GM23248 (cell line): Measurements from ENCODE around the gene TTC39B.

Experiments used
- EZH2 ChIP-seq: fragments of 200-600 bp; sonication (generic); IDR thresholded peaks from 2 replicates; pipeline ENCODE4 v1.6.1; 2018; ENCODE audit warnings: antibody characterized with exemption, mild to moderate bottlenecking; ENCODE audit not compliant: insufficient read depth, poor library complexity, severe bottlenecking
- EZH2phosphoT487 ChIP-seq: fragments of 200-600 bp; sonication (generic); IDR thresholded peaks from 2 replicates; pipeline ENCODE4 v1.6.1; 2018; ENCODE audit warnings: antibody characterized with exemption, moderate library complexity, mild to moderate bottlenecking, low read depth; ENCODE audit not compliant: insufficient read depth

DNA sequence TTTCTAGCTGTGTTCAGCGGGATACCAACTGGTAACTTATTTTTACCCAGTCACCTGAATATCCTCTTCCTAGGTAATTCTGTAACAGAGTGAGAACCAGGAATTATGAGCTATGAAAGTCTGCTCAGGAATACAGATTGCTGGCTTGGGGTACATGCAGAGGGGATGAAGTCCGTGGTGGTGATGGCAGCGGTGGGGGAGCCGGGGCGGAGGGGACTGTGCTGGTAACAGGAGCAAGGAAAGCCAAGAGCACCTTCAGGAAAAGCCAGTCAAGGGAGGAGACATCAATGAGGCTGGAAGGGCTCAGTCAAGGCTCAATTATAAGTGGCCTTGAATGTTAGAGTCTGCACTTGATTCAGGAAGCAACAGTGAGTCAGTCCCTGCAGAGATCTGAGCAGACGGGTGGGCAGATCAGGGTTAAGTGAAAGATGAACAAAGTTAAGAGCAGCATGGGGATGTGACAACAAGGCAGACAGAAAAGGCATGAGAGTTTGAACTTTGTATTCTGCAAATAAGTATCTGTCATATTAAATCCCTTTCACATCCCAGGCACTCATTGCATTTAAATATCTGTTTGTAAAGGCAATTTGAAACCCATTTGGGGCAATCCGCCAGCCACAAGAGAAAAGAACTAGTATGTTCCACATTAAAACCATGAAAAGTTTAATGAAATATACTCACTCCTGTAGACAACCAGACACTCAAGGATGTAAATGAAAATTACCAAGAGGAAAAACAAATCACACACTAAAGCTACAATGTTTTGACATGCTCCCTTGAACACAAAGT, 101.2 kb downstream of the TTC39B start:
- TF ChIP-seq EZH2 (no peak), EZH2phosphoT487 (no peak)
